HG03135 (cell line): ENCODE measurements around the gene GLRX5.
A peak's percentile ranks its signal among the peaks of the same experiment; 100 is the strongest.
"Not testable (repeated sequence)": the region's sequence is repeated elsewhere in the genome, so short reads cannot be mapped to it uniquely, and the experiment has no call there.

Experiments used
- ATAC-seq: cut with Tn5 transposase; IDR thresholded peaks from one replicate; pipeline ENCODE4 v1.9.1; 2021; ENCODE audit warnings: mild to moderate bottlenecking, moderate library complexity; ENCODE audit not compliant: unreplicated experiment

Gene GLRX5

DNA sequence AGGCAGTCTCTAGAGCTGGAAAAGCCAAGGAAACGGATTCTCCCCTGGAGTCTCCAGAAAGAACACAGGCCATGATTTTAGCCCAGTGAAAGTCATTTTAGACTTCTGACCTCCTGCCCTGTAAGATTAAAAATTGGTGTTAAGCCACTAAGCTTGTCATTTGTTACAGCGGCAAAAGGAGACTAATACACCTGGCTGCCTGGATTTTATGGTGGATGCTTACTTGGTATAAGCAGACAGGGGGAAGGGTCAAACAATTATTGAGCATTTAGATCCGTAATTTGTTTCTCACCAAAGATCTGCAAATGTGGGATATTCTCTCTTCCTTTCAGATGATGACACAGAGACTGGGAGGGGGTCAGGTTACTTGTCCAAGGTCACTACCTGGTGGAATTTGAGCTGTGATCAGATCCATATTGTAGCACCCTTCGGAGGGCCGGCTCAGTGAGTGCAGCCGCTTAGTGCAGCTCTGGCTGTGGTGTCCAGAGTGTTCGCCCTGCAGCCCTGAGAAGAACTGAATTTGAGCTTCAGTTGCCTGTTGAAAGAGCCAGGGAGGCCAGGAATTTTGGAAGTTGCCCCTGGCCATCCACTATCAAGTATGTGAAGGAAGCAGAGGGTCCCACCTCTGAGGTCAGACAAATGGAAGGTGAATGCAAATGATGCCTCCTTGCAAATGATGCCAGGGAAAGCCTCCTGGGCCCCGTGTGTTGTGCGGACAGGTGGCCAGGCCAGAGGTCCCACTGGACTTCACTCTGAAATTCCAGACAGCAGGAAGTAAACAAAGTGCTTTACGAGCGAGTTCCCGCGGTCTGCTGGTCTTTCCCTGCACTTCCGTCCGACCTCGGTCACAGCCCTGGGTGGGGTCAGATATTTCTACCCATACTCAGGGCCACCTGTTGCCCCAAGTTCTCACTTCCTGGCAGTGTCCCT lies 15.1 kb downstream of the GLRX5 start:
- no peak for ATAC-seq

DNA sequence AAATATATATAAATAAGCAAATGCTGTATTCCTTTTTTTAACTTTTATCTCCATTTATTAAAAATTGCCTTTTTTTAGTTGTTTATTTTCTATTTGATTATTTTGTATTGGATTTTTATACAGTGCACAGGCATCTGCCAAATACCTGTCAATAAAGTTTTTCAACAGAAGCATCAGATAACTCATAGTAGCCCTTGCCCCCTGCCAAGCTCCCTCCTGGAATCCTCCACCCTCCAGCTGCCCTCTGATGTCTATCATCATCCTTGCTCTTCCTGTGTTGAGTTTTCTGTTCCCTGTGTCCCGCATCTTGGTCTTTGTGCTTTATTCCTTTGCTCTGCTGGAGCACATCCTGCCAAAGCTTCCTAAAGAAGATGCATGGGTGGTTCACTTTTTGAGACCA lies 16.6 kb downstream of the GLRX5 start:
- no peak for ATAC-seq

DNA sequence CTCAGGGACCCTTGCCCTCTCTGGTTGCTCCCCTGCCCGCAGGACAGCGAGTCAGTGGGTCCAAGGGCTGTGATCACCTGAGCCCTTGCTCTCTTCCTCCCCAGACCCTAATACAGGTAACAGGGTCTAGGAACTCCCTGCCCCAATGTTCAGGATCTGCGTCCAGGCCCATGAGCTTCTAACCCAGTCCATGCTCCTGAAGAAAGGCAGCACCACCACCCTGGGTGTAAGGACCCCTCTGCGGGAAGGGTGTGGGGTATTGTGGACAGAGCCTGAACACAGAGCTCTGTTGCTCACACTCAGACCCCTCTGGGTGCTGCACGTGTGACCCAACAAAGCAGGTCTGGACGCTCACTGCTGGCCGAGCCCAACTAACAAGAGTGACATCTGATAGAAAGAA lies 18.3 kb downstream of the GLRX5 start:
- no peak for ATAC-seq

DNA sequence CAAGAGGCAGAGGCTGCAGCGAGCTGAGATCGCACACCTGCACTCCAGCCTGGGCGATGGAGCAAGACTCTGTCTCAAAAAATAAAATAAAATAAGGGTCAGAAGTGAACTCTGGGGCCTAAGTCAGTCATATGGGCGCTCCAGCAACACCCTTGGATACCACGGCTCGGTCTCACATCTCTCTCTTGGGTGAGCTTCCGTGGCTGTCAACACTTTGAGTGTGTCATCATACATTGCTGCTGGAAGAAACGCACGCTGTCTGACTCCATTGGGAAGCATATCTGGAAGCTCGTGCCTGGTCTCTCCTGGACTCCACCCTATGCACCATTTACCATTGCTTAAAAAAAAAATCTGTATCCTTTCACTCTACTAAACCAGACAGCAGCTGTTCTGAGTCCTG lies 20.2 kb downstream of the GLRX5 start:
- ATAC-seq = no peak

GRCh38 chr14:95557291-95557690 lies 22.4 kb downstream of the GLRX5 start:
- ATAC-seq = no peak

- no peak for ATAC-seq
Measured at GRCh38 chr14:95557832-95558231, 23.0 kb downstream of the GLRX5 start.

GRCh38 chr14:95559203-95559602 lies 24.4 kb downstream of the GLRX5 start:
- ATAC-seq = no peak

DNA sequence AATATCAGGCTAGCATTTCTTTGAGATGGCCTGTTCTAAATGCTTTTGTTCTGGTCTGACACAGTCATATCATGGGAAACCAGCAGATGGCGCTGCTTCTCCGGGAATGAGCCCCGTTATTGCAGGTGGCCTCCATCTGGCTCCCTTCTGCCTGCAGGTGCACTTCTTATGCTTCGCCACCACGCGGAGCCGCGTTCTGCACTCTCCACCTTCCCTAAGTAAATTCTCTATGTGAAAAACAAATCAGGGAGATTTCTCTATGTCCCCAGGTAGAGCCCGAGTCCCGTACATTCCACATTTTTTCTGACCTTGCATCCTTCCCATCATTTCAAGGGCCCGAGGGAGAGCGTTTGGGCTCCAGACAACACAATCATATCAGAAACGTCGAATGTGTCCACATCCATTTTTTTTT lies 26.2 kb downstream of the GLRX5 start:
- ATAC-seq = peak; percentile 93

- no peak for ATAC-seq
Measured at GRCh38 chr14:95562892-95563685, 28.2 kb downstream of the GLRX5 start.

GRCh38 chr14:95564060-95564459 lies 29.2 kb downstream of the GLRX5 start:
- no peak for ATAC-seq

GRCh38 chr14:95569440-95569839 lies 34.6 kb downstream of the GLRX5 start:
- no peak for ATAC-seq

GRCh38 chr14:95573313-95573712 lies 38.5 kb downstream of the GLRX5 start:
- ATAC-seq = no peak

- ATAC-seq = no peak
Measured at GRCh38 chr14:95575840-95576473, 41.1 kb downstream of the GLRX5 start.

- ATAC-seq = peak; percentile 96
Measured at GRCh38 chr14:95577067-95577800, 42.4 kb downstream of the GLRX5 start.

DNA sequence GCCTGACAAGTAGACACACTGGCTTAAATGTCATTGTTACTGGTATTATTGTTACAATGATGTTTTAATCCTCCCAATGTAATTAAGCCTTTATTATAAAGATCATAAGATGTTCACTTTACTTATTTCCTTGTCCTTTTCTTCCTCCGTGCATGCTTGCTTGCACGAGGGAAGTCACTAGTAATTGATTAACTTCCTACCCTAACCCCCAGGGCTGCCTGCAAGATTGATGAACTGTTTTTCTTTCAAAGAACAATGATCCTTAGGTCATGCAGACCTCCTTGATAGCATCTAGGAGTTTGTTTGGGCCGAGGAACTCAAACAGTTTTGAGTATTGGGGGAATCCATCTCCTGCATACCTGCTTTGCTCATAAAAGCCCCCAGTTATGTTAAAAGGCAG lies 43.0 kb downstream of the GLRX5 start:
- no peak for ATAC-seq

- not testable (repeated sequence) for ATAC-seq
Measured at GRCh38 chr14:95583836-95584617, 49.2 kb downstream of the GLRX5 start.

DNA sequence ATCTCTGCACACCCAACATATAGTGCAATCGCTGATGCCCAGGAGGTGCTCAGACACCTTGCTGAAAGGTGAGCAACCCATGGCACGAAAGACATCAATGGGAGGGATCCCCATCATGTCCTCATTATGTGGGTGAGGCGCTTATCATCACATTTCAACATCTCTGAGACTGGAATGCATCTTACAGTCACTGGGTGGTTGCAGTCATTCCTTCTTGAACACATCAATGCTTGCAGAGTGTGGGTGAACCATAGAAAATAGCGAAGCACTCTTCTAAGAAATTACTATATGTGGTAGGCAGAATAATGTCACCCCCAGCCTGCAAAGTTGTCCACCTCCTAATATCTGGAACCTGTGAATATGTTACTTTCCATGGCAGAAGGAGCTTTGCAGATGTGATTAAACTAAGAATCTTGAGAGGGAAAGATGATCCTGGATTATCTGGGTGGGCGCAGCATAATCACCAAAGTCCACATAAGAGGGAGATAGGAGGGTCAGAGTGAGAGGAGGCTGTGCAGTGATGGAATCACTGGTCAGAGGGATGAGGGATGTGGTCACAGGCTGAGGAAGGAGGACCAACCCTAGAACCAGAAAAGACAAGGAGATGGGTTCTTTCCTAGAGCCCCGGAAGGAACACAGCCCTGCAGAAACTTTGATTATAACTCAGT lies 51.2 kb downstream of the GLRX5 start:
- no peak for ATAC-seq

DNA sequence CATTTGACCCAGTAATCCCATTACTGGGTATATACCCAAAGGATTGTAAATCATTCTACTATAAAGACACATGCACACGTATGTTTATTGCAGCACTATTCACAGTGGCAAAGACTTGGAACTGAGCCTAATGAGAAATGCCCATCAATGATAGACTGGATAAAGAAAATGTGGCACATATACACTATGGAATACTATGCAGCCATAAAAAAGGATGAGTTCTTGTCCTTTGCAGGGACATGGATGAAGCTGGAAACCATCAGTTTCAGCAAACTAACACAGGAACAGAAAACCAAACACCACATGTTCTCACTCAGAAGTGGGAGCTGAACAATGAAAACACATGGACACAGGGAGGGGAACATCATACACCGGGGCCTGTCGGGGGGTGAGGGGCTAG lies 56.3 kb downstream of the GLRX5 start:
- not testable (repeated sequence) for ATAC-seq
